HG03432 (cell line): Measurements from ENCODE around the gene CLEC9A.

Experiments
- ATAC-seq: cut with Tn5 transposase; IDR thresholded peaks from one replicate; pipeline ENCODE4 v1.9.1; 2021; ENCODE audit warnings: mild to moderate bottlenecking, moderate library complexity; ENCODE audit not compliant: unreplicated experiment

CLEC9A gene

DNA sequence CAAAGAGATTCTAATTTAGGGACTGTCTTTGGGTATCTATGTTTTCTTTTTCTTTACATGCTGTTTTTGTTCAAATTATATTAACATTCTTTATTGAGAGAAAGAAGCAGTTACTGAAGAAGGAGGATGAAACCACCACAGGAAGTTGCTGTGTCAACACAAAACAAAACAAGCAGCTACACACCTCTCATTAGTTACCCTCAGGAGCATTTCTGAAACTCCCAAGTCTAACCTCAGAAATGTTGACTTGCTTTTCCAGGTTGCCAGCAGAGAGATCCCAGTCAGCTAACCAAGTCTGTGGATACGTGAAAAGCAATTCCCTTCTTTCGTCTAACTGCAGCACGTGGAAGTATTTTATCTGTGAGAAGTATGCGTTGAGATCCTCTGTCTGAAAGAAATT lies 34.8 kb downstream of the CLEC9A start:
- no peak for ATAC-seq

- no peak for ATAC-seq
Measured at GRCh38 chr12:10067264-10067663, 36.8 kb downstream of the CLEC9A start.

GRCh38 chr12:10067942-10068341 lies 37.5 kb downstream of the CLEC9A start:
- no peak for ATAC-seq

DNA sequence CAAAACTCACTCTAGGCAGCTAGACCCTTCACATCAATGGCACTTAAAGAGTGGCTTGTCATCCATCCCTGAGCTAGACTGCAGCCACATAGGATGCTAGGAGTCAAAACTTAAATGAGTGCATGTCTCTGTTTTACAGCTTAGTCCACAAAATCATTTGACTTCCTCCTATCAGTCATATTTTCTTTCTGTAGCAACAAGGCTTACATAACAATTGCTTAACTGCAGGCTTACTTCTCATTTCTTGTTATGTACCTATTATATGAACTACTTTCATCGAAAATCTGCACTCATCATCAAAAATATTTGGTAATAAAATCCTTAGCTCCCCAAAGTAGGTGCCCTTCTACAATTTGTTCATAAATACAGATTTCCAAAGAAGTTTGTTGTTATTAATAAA lies 38.2 kb downstream of the CLEC9A start:
- ATAC-seq: no peak

DNA sequence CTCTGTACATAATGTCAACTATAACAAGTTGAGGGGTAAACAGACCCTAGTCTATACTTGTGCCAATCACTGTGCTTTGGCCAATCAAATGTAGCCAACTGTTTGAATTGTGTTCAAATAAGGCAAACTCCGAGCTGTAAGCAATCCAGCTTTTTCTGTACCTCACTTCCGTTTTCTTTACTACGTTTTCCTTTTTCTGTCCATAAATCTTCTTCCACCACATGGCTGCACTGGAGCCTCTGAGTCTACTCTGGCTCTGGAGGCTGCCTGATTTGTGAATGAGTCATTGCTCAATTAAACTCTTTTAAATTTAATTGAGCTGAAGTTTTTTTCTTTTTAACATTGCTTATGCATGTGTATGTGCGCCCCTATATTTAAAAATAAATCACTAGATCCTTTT lies 38.6 kb downstream of the CLEC9A start:
- ATAC-seq: no peak

DNA sequence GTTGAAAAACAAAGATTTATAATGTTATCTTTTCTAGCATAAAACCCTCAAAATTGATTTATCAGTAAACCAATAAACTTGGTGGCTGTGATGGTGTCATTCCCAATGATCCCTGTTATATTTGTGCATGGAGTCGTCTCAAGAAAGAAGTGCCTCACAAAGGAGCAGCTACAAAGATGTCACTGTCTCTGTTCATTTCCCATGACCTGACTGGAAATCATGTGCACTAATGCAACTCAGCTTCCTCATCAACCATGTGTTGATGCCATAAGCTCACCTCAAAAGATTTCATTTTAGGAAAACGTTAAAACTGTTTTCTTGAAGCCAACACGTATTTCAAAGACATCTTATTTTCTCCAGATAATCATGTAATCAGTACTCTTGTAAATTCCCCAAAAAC lies 39.5 kb downstream of the CLEC9A start:
- no peak for ATAC-seq

- no peak for ATAC-seq
Measured at GRCh38 chr12:10070380-10070779, 39.9 kb downstream of the CLEC9A start.

GRCh38 chr12:10072131-10072530 lies 41.6 kb downstream of the CLEC9A start:
- no peak for ATAC-seq

DNA sequence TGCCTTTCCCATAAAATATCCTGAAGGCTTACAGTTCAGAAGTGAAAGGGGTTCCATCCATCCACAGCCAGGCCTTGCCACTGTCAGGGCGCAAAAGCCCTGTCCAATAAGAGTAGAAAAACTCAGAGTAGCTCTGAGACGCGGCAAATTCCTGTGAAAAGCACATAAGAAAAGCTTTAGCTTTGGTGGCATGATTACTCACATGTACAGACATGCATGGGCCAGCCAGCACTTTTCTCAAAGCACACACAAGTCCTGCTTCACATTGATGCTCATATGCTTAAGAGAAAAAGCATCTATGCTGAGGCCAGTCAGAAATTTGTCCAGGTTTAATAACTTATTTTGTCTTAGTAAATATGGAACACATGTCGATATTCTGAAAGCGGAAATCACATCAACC lies 42.8 kb downstream of the CLEC9A start:
- ATAC-seq: no peak

- ATAC-seq: no peak
Measured at GRCh38 chr12:10075451-10075850, 45.0 kb downstream of the CLEC9A start.

GRCh38 chr12:10082117-10082874 lies 51.8 kb downstream of the CLEC9A start:
- no peak for ATAC-seq

- ATAC-seq: no peak
Measured at GRCh38 chr12:10084733-10085132, 54.3 kb downstream of the CLEC9A start.

- ATAC-seq: no peak
Measured at GRCh38 chr12:10086387-10086786, 55.9 kb downstream of the CLEC9A start.

- ATAC-seq: no peak
Measured at GRCh38 chr12:10088031-10088430, 57.5 kb downstream of the CLEC9A start.

DNA sequence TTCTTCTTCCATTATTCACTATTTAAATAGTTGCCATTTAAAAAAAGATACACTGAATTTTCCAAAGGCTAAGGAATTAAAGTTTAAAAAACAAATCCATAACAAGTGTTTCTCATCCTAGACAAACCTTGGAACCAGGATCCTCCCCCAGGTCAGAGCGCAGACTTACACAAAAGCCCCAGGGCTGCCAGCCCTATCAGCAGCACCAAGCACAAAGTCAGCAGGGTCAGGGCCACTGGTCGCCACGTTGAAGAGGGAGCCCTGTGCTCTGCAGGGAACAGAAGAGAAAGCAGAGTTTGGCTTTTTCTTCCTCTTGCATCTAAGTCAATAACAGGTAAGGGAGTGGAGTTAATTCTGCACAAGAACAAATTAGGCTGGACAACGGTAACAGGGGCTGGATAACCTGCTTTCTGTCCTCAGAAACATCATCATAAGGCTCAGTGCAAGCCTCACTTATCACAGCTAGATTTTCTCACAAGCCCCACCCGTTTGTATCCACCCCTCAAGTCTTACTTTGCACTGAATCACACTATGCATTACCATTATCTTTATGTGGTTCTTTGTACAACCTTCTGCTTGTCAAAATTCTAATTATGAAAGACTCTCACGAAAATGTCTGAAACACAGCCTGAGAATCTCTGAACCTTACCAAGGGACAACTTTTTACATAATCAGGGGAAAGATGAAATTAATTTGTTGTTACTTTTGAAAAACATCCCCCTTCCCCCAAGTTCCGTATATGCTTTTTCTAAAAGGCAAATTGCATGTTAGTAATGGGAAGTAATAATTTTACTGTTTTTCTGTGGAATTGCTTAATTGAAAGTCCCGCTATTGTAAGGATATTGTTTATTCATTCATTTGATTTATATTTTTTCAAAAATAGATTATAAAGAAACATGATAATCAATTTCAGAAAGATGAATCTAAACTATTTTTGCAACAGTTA lies 58.7 kb downstream of the CLEC9A start:
- ATAC-seq: no peak

DNA sequence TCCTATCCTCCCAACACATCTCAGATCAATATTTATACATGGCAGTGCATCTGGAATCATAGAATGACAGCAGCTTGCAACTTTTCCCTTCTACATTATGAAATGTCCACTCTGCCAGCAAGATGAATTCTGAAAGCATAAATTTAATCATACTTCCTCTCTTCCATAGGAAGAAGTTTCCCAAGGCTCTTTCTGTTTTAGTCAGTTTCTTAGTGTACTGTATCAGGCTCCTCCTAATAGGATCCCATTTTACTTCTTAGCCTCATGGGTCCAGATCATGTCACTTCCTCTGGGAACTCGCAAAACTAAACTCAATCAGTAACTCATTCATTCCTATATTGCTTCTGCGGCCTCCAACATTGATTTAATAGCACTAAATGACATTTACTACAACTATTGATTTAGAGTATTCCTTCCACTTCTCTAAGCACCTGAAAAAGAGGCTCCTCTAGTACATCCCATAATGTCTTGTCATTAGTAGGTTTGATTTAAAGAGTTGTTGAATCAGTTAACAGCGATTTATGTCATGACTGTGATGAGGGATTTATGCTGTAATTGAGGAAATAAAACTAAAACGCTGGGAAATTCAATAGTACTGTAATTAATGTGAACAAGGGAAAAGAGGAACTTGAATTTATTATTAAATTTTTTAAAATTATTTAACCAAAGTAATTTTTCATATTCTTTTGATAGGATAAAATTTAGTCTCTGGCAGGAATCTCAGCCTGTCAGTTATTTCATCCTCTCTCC lies 64.3 kb downstream of the CLEC9A start:
- ATAC-seq: no peak

DNA sequence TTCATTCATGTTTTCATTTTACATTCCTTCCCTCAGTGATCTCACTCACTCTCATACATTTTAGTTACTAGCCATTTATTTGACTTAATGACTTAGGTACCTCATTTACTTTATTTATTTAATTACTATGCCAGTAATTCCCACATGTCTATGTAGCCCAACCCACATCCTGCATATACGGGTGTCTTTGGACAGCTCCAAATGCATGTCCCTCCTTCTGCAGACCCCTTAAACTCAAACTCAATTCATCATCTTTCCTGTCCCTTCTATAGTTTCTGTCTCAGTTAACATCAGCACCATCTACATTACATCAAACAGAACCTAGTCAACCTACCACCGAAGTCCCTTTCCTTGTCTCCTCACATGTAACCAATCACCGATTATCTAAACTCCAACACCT lies 65.5 kb downstream of the CLEC9A start:
- no peak for ATAC-seq

DNA sequence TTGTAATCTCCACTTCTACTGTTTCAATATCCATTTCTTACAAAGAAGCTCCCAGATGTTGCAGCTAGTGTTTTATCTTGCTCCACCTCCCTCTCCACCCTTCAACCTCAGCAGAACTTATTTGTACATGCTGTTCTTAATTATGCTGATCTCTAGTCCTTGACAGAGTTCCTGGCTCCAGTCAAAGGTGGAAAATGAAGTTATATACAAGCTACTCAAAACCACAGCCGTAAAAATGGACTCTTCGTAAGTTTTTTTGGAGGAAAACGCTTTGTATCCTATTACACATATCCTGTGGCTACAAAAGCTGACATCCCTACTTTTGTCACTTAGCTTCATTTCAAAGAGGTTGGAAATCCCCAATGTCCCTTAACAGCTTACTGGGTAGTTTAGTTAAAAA lies 67.0 kb downstream of the CLEC9A start:
- no peak for ATAC-seq

DNA sequence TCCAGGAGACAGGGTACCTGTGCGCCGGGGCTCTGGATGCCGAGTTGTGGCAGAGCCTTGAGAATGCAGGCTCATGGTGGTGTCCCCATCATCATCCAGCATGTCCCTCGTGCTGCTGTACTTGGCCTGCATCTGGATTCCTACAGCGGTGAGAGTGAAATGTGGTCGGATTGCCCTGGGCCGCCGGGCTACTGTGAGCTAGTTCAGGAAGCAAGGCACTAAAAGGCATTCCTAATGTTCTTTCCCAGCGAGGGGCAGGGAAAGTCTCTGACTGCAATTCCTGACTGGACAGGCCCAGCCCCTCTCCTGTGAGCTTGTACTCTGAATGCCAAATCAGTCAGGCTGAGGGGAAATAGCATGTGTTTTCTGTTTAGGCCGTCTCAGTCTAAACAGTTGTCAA lies 68.3 kb downstream of the CLEC9A start, which contains the start of gene CLEC1A:
Gene CLEC1A, minus strand, starts transcription at position 195 of the 400 bp plus-strand sequence. Its CDS starts 63 bp downstream, at position 132.
- no peak for ATAC-seq

DNA sequence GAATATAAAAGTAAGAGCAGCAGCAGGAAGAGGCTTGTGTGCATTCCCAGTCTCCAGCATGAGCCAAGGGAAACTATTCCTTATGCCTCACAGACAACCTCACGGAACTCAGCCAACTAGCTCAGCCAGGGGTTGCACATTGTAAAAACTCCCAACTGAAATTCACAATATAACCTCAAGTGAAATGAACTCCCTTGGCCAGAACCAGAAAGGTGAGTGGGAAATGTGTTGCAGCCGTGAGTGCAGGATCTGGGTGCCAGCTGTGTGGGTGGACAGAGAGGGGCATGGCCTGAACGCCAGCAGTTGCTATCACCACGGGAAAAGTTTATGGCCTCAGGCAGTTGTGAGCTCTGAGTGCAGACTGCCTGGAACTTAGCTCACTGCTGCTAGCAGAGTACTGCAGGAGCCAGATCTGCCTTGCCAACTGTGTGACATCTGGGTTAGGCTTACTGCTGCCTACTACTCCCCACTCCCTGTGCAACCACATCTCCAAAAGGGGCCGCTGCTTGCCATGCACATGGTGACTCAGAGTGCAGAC lies 70.6 kb downstream of the CLEC9A start:
- no peak for ATAC-seq

DNA sequence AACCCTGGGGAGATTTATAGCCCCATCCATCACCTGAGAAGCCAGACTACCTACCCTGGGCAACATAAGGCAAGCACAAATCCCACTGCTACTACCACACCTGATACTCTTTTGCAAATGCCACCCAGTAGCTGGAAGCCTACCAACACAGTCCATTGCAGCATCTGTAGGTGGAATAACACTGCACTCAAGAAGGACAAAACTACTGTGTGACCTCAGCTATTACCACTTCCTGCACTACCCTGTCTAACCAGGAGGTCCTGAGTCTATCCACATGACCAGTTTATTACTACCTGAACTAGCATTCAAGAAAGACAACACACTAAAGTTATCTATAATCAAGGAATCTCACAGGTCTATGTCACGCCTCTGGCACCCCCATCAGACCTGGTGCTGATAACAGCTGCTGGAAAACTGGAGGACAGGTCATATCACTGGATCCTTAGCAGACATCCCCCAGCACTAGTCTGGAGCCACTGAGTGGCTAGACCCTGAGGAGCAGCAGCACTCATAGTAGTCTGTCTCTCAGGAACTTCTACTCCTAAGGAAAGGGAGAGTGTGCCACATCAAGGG lies 71.3 kb downstream of the CLEC9A start:
- no peak for ATAC-seq
